ENCODE measurements around the gene TCF15. TPM values are rescaled to one million over a fixed set of nuclear protein-coding genes. Genes with fewer than 3 reads are reported as not detected.
"Not testable (repeated sequence)": the region's sequence is repeated elsewhere in the genome, so short reads cannot be mapped to it uniquely, and the experiment has no call there.

The TCF15 gene
- total RNA-seq, 6 experiments from 2014 or later: not detected

GRCh38 chr20:582204-582603 lies 27.9 kb downstream of the TCF15 start:
- DNase-seq: no peak
- Mint-ChIP-seq H3K4me3 (no peak overlapping the region), H3K27me3 (ENCODE audit: insufficient read depth) (peaks cover 14% of the 10 kb centered on the region), H3K27ac (no peak overlapping the region), H3K4me1 (ENCODE audit: low read depth) (no peaks in the 10 kb centered on the region), H3K36me3 (ENCODE audit: low read depth) (no peaks in the 10 kb centered on the region), H3K9me3 (no peaks in the 10 kb centered on the region)
- TF ChIP-seq CTCF (IDR thresholded peaks at IDR 0.05): no peak

GRCh38 chr20:578940-579690 lies 31.0 kb downstream of the TCF15 start:
- peaks cover 11% of the 10 kb centered on the region for H3K27me3 Mint-ChIP-seq (ENCODE audit: insufficient read depth)
- DNase-seq; H3K9me3 Mint-ChIP-seq; H3K4me1 Mint-ChIP-seq (ENCODE audit: low read depth); H3K36me3 Mint-ChIP-seq (ENCODE audit: low read depth); H3K27ac Mint-ChIP-seq; H3K4me3 Mint-ChIP-seq: not testable (repeated sequence)

- TF ChIP-seq CTCF (IDR thresholded peaks at IDR 0.05): peak; percentile 61
- H3K27ac Mint-ChIP-seq: no peak overlapping the region
- no peak for DNase-seq
- no peaks in the 10 kb centered on the region for H3K36me3 Mint-ChIP-seq (ENCODE audit: low read depth)
- H3K27me3 Mint-ChIP-seq (ENCODE audit: insufficient read depth): peaks cover 23% of the 10 kb centered on the region
- no peak overlapping the region for H3K4me3 Mint-ChIP-seq
- H3K4me1 Mint-ChIP-seq (ENCODE audit: low read depth): no peaks in the 10 kb centered on the region
- H3K9me3 Mint-ChIP-seq: no peaks in the 10 kb centered on the region
Observed at GRCh38 chr20:577167-577791, 32.8 kb downstream of the TCF15 start.

GRCh38 chr20:576156-576555 lies 34.0 kb downstream of the TCF15 start:
- Mint-ChIP-seq H3K27me3 (ENCODE audit: insufficient read depth) (peaks cover 28% of the 10 kb centered on the region), H3K4me3 (no peak overlapping the region), H3K4me1 (ENCODE audit: low read depth) (peaks cover 6% of the 10 kb centered on the region; the same call in 1 of the 2 replicates), H3K36me3 (ENCODE audit: low read depth) (no peaks in the 10 kb centered on the region), H3K9me3 (no peaks in the 10 kb centered on the region), H3K27ac (no peak overlapping the region)
- DNase-seq: no peak
- TF ChIP-seq CTCF (IDR thresholded peaks at IDR 0.05): no peak

GRCh38 chr20:575230-575629 lies 34.9 kb downstream of the TCF15 start:
- Mint-ChIP-seq H3K4me3 (no peak overlapping the region), H3K27me3 (ENCODE audit: insufficient read depth) (peaks cover 28% of the 10 kb centered on the region), H3K27ac (no peak overlapping the region), H3K36me3 (ENCODE audit: low read depth) (no peaks in the 10 kb centered on the region), H3K9me3 (no peaks in the 10 kb centered on the region), H3K4me1 (ENCODE audit: low read depth) (peaks cover 6% of the 10 kb centered on the region; the same call in 1 of the 2 replicates)
- no peak for TF ChIP-seq CTCF (IDR thresholded peaks at IDR 0.05)
- DNase-seq: no peak

- H3K4me3 Mint-ChIP-seq: no peak overlapping the region
- no peak for DNase-seq
- peaks cover 28% of the 10 kb centered on the region for H3K27me3 Mint-ChIP-seq (ENCODE audit: insufficient read depth)
- TF ChIP-seq CTCF (IDR thresholded peaks at IDR 0.05): no peak
- no peak overlapping the region for H3K27ac Mint-ChIP-seq
- peaks cover 6% of the 10 kb centered on the region; the same call in 1 of the 2 replicates for H3K4me1 Mint-ChIP-seq (ENCODE audit: low read depth)
- no peaks in the 10 kb centered on the region for H3K9me3 Mint-ChIP-seq
- H3K36me3 Mint-ChIP-seq (ENCODE audit: low read depth): no peaks in the 10 kb centered on the region
Observed at GRCh38 chr20:574297-574942, 35.7 kb downstream of the TCF15 start.
